ENCODE measurements around the gene LTBP3. TPM values are rescaled to one million over a fixed set of nuclear protein-coding genes. Genes with fewer than 3 reads are reported as not detected.
A peak's percentile ranks its signal among the peaks of the same experiment; 100 is the strongest.

The LTBP3 gene
- 10.6 and 12.1 TPM in 2 replicates for total RNA-seq (2021)
- long read RNA-seq, transcript LTBP3-220 (6 exons, 748 nt), result major isoform, 8 of 22 reads
- long read RNA-seq, partial matches to known transcripts, result 9 of 22 reads
- long read RNA-seq, other reads (novel, unspliced or antisense), result 5 of 22 reads

DNA sequence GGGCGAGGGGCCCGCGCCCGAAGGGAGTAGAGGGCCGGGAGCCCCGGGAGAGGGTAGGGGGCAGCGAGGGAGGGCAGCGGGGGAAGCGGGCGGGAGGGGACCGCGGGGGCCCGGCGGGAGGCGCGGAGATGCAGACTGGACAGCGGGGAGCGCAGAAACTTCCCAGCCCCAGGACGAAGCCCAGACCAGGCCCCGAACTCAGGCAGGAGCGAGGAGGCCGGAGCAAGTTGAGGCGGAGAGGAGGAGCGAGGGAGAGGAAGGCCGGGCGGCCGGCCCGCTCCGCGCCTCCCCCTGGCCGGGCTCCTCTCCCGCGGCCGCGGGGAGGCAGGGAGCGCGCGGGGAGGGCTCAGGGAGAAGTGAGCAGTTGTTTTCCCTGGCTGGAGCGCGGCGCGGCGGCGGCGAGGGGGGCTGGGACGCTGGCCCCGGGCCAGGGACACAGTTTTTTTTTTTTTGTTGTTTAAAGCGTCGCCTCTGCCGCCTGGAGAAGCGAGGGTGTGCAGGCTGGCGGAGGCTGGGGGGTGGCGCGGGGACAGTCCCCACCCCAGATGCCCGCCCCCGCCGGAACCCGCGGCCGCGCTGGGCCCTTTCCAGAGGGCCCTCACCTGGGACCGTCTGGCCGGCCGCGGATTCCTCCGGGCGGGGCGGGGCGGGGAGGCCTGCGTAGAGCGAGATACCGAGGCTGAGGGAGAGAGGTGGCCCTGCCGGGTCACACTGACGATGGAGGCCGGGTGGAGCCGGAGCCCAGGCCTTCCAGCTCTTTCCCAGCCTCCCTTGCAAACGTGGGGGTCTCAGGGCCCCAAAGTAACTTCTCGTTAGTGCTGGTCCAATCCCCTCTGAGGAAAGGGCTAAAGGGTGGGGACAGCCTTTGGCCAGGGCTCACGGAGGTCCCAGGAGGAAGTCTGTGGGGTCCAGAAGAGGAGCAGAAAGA is at the start of gene LTBP3:
Gene LTBP3, minus strand, starts transcription at position 358 of the 928 bp plus-strand sequence. CDS start 400 bp downstream, outside the sequence.
- no peak within 1 kb of the TSS for H2BK120ac ChIP-seq (ENCODE audit: low read depth, low read length, poor library complexity, severe bottlenecking)
- H3K9me3 ChIP-seq (ENCODE audit: control insufficient read depth, low read depth, low read length), result no peaks in the 10 kb centered on the region
- peak within 1 kb of the TSS; percentile 36 for H3K4me2 ChIP-seq (ENCODE audit: insufficient read depth, insufficient read length, low read length)
- no peak within 1 kb of the TSS for H2AK5ac ChIP-seq (ENCODE audit: insufficient read length, low read length)
- H3K79me2 ChIP-seq (ENCODE audit: insufficient read depth, low read length), result no peaks in the 10 kb centered on the region
- no peaks in the 10 kb centered on the region for H3K79me1 ChIP-seq (ENCODE audit: insufficient read depth, low read depth, low read length, poor library complexity, severe bottlenecking)
- H2AFZ ChIP-seq (ENCODE audit: low read length), result no peak within 1 kb of the TSS
- no peaks in the 10 kb centered on the region for H4K20me1 ChIP-seq (ENCODE audit: control insufficient read depth, insufficient read depth, insufficient read length)
- H2BK15ac ChIP-seq (ENCODE audit: low read depth, low read length), result no peak within 1 kb of the TSS; the same call in 1 of the 2 replicates
- TF ChIP-seq, protein P1, sequence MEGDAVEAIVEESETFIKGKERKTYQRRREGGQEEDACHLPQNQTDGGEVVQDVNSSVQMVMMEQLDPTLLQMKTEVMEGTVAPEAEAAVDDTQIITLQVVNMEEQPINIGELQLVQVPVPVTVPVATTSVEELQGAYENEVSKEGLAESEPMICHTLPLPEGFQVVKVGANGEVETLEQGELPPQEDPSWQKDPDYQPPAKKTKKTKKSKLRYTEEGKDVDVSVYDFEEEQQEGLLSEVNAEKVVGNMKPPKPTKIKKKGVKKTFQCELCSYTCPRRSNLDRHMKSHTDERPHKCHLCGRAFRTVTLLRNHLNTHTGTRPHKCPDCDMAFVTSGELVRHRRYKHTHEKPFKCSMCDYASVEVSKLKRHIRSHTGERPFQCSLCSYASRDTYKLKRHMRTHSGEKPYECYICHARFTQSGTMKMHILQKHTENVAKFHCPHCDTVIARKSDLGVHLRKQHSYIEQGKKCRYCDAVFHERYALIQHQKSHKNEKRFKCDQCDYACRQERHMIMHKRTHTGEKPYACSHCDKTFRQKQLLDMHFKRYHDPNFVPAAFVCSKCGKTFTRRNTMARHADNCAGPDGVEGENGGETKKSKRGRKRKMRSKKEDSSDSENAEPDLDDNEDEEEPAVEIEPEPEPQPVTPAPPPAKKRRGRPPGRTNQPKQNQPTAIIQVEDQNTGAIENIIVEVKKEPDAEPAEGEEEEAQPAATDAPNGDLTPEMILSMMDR (conservative IDR thresholded peaks at IDR 0.05), result no peak
- H3K18ac ChIP-seq (ENCODE audit: insufficient read length, low read depth, low read length), result peak within 1 kb of the TSS; percentile 1
- peaks cover 9% of the 10 kb centered on the region; the same call in 1 of the 2 replicates for H3K4me1 ChIP-seq (ENCODE audit: insufficient read depth, low read length)
- H2BK20ac ChIP-seq (ENCODE audit: low read depth, low read length, poor library complexity, severe bottlenecking), result no peak within 1 kb of the TSS
- Mint-ChIP-seq H3K4me1 (peaks cover 46 to 63% of the 10 kb centered on the region in 2 experiments), H3K27me3 (ENCODE audit: low read depth) (peaks cover 46% of the 10 kb centered on the region), H3K27ac (no peak within 1 kb of the TSS), H3K9me3 (no peaks in the 10 kb centered on the region), H3K4me3 (peak within 1 kb of the TSS; percentile 60 to 84), H3K36me3 (ENCODE audit: insufficient read depth in 1 of 3, low read depth in 3 of 3) (no peaks in the 10 kb centered on the region)
- no peaks in the 10 kb centered on the region for H3K23me2 ChIP-seq (ENCODE audit: insufficient read length, low read depth, low read length, poor library complexity, severe bottlenecking)
- DNase-seq, result peak; percentile 71
- H3T11ph ChIP-seq (ENCODE audit: low read length), result no peak within 1 kb of the TSS
- H4K5ac ChIP-seq (ENCODE audit: insufficient read length, low read depth, low read length), result no peak within 1 kb of the TSS
- no peak within 1 kb of the TSS for H3K56ac ChIP-seq (ENCODE audit: insufficient read length, low read depth, low read length)
- H3K27me3 ChIP-seq (ENCODE audit: insufficient read depth, low read length), result no peaks in the 10 kb centered on the region; the same call in 1 of the 2 replicates
- H2BK12ac ChIP-seq (ENCODE audit: insufficient read length, low read depth, low read length), result no peak within 1 kb of the TSS
- no peak within 1 kb of the TSS for H4K8ac ChIP-seq (replicated peaks; ENCODE audit: insufficient read length, low read depth, low read length)
- no peak within 1 kb of the TSS for H3K23ac ChIP-seq (ENCODE audit: insufficient read length, low read depth, low read length)
- H3K14ac ChIP-seq (ENCODE audit: insufficient read depth, low read length), result peak within 1 kb of the TSS; percentile 50
- no peak within 1 kb of the TSS for H4K91ac ChIP-seq (ENCODE audit: insufficient read length, low read depth, low read length)
- no peak within 1 kb of the TSS for H2BK5ac ChIP-seq (ENCODE audit: insufficient read length, low read length)
- no CpG with 5 or more reads among the region's 79 CpGs for whole genome bisulfite sequencing (ENCODE audit: extremely low coverage, insufficient read length, low lambda C conversion rate)
- no peak within 1 kb of the TSS for H3K4ac ChIP-seq (ENCODE audit: low read depth, low read length)
- H3K9ac ChIP-seq (ENCODE audit: extremely low read depth, insufficient read length, low read length), result no peak within 1 kb of the TSS
- no peak within 1 kb of the TSS for H3K27ac ChIP-seq (ENCODE audit: insufficient read length, low read depth, low read length)

Measured in H9 (cell line).